Smooth muscle cell (in vitro differentiated cells): Measurements from ENCODE around the gene IQSEC3. TPM values are rescaled to one million over a fixed set of nuclear protein-coding genes. Genes with fewer than 3 reads are reported as not detected.

Experiments
- DNase-seq: peaks from one replicate; lab custom pipeline; 2025; ENCODE audit not compliant: unreplicated experiment; lab: John Stamatoyannopoulos, UW
- H2AFZ ChIP-seq: fragments of 200-600 bp; sonication (generic); 2 replicates; pipeline ENCODE4 v1.6.0; 2016; ENCODE audit warnings: antibody characterized with exemption, low read depth, mild to moderate bottlenecking
- H3F3A ChIP-seq: fragments of 200-600 bp; sonication (generic); 2 replicates; pipeline ENCODE4 v1.6.0; 2017; ENCODE audit warnings: antibody characterized with exemption, low read depth
- H3K27ac ChIP-seq: fragments of 200-600 bp; sonication (generic); 2 replicates; pipeline ENCODE4 v1.5.1; 2016; ENCODE audit warnings: low read depth, mild to moderate bottlenecking
- H3K27me3 ChIP-seq: fragments of 200-600 bp; sonication (generic); 2 replicates; pipeline ENCODE4 v1.6.1; 2016; ENCODE audit warnings: low read depth, mild to moderate bottlenecking
- H3K36me3 ChIP-seq: fragments of 200-600 bp; sonication (generic); 2 replicates; pipeline ENCODE4 v1.5.1; 2016; ENCODE audit warnings: low read depth
- H3K4me1 ChIP-seq: fragments of 200-600 bp; sonication (generic); 2 replicates; pipeline ENCODE4 v1.5.1; 2016; ENCODE audit warnings: low read depth
- H3K4me2 ChIP-seq: fragments of 200-600 bp; sonication (generic); 2 replicates; pipeline ENCODE4 v1.6.0; 2016; ENCODE audit warnings: mild to moderate bottlenecking
- H3K4me3 ChIP-seq: fragments of 200-600 bp; sonication (generic); 2 replicates; pipeline ENCODE4 v1.5.1; 2016; ENCODE audit warnings: mild to moderate bottlenecking
- H3K79me2 ChIP-seq: fragments of 200-600 bp; sonication (generic); 2 replicates; pipeline ENCODE4 v1.6.0; 2016; ENCODE audit warnings: low read depth, mild to moderate bottlenecking
- H3K9ac ChIP-seq: fragments of 200-600 bp; sonication (generic); 2 replicates; pipeline ENCODE4 v1.6.0; 2016; ENCODE audit warnings: low read depth
- H3K9me3 ChIP-seq: fragments of 200-600 bp; sonication (generic); replicated peaks from 2 replicates; pipeline ENCODE4 v1.5.1; 2016; ENCODE audit warnings: low read depth
- H4K20me1 ChIP-seq: fragments of 200-600 bp; sonication (generic); 2 replicates; pipeline ENCODE4 v1.6.0; 2016; ENCODE audit warnings: low read depth
- CTCF ChIP-seq: fragments of 200-600 bp; sonication (generic); IDR thresholded peaks from 2 replicates; pipeline ENCODE4 v1.5.1; 2017; ENCODE audit warnings: borderline replicate concordance, mild to moderate bottlenecking, antibody characterized with exemption; ENCODE audit not compliant: insufficient read depth, poor library complexity, severe bottlenecking
- WGBS: methylation state at CpG from one replicate; pipeline ENCODE4 v1.1.7; 2016; ENCODE audit warnings: low lambda C conversion rate; 5-methylcytosine and 5-hydroxymethylcytosine counted together
- polyA plus RNA-seq: library from polyadenylated mRNA; unstranded; fragments of >200 nt; fragmentation: Nextera tagmentation; extraction: Ambion mirVana; gene quantifications from 2 replicates; pipeline ENCODE4 v1.2.1, GENCODE V29; 2016
- total RNA-seq: library from RNA; depleted of rRNA; stranded (reverse); fragments of >200 nt; gene quantifications from 2 replicates; pipeline ENCODE4 v1.2.3, GENCODE V29; 2014

Gene IQSEC3
- total and polyA plus RNA-seq, 2 experiments from 2014 or later = 0.72 to 2.4 TPM

- 81% methylated on average over 6 of the region's 6 CpGs for WGBS
- no peaks in the 10 kb centered on the region for H3K79me2 ChIP-seq
- H3F3A ChIP-seq = no peaks in the 10 kb centered on the region
- no peak for DNase-seq
- H3K36me3 ChIP-seq = no peaks in the 10 kb centered on the region
- H3K4me1 ChIP-seq = peaks cover 3% of the 10 kb centered on the region
- no peak overlapping the region for H3K4me3 ChIP-seq
- no peaks in the 10 kb centered on the region for H3K9me3 ChIP-seq
- no peaks in the 10 kb centered on the region for H4K20me1 ChIP-seq
- no peak overlapping the region for H3K27ac ChIP-seq
- H3K27me3 ChIP-seq = peaks cover 29% of the 10 kb centered on the region
- no peak overlapping the region for H3K9ac ChIP-seq
- H2AFZ ChIP-seq = no peak overlapping the region
- no peak overlapping the region for H3K4me2 ChIP-seq
- no peak for TF ChIP-seq CTCF
Measured at GRCh38 chr12:84056-84455, 17.5 kb downstream of the IQSEC3 start.

GRCh38 chr12:85191-85666 is 18.7 kb downstream of the IQSEC3 start:
- DNase-seq = no peak
- Histone ChIP-seq H3K4me2 (no peak overlapping the region), H3K36me3 (no peaks in the 10 kb centered on the region), H3K4me3 (no peak overlapping the region), H3K9ac (no peak overlapping the region), H3K27me3 (peaks cover 17% of the 10 kb centered on the region), H3F3A (no peaks in the 10 kb centered on the region), H3K4me1 (no peaks in the 10 kb centered on the region), H2AFZ (no peak overlapping the region), H3K79me2 (no peaks in the 10 kb centered on the region), H3K9me3 (peaks cover 6% of the 10 kb centered on the region), H4K20me1 (no peaks in the 10 kb centered on the region), H3K27ac (no peak overlapping the region)
- WGBS = 87% methylated on average over 9 of the region's 9 CpGs
- no peak for TF ChIP-seq CTCF

- Histone ChIP-seq H3K9ac (no peak overlapping the region), H3K36me3 (no peaks in the 10 kb centered on the region), H3K27ac (no peak overlapping the region), H3K9me3 (peaks cover 6% of the 10 kb centered on the region), H3F3A (no peaks in the 10 kb centered on the region), H3K27me3 (peaks cover 4% of the 10 kb centered on the region), H3K4me2 (no peak overlapping the region), H3K79me2 (no peaks in the 10 kb centered on the region), H4K20me1 (no peaks in the 10 kb centered on the region), H3K4me3 (no peak overlapping the region), H3K4me1 (no peaks in the 10 kb centered on the region), H2AFZ (no peak overlapping the region)
- no peak for TF ChIP-seq CTCF
- WGBS = 56% methylated on average over 2 of the region's 2 CpGs
- no peak for DNase-seq
Measured at GRCh38 chr12:87315-87714, 20.7 kb downstream of the IQSEC3 start.

GRCh38 chr12:87856-88255 is 21.3 kb downstream of the IQSEC3 start:
- no peak overlapping the region for H2AFZ ChIP-seq
- H3K79me2 ChIP-seq = no peaks in the 10 kb centered on the region
- no peak for TF ChIP-seq CTCF
- H3K9ac ChIP-seq = no peak overlapping the region
- no peaks in the 10 kb centered on the region for H3K4me1 ChIP-seq
- no peak for DNase-seq
- no peaks in the 10 kb centered on the region for H3F3A ChIP-seq
- peaks cover 4% of the 10 kb centered on the region for H3K27me3 ChIP-seq
- H3K36me3 ChIP-seq = no peaks in the 10 kb centered on the region
- H3K9me3 ChIP-seq = peaks cover 6% of the 10 kb centered on the region
- 91% methylated on average over 9 of the region's 9 CpGs for WGBS
- H3K4me3 ChIP-seq = no peak overlapping the region
- H4K20me1 ChIP-seq = no peaks in the 10 kb centered on the region
- H3K4me2 ChIP-seq = no peak overlapping the region
- H3K27ac ChIP-seq = no peak overlapping the region
